Bladder microvascular endothelial cell (primary cell): ENCODE measurements around the gene ZNF302. TPM values are rescaled to one million over a fixed set of nuclear protein-coding genes. Genes with fewer than 3 reads are reported as not detected.

Experiments
- total RNA-seq: library from RNA; depleted of rRNA; stranded (reverse); fragments of >200 nt; gene quantifications from 2 replicates; pipeline ENCODE4 v1.2.3, GENCODE V29; 2014

Gene ZNF302
- total RNA-seq = 7.4 and 20.2 TPM in 2 replicates

GRCh38 chr19:34677386-34678084 lies at the start of gene ZNF302:
Gene ZNF302, plus strand, starts transcription at chr19:34677678. Its CDS starts 1,127 bp downstream, at chr19:34678805.

GRCh38 chr19:34676697-34677385 lies 637 bp upstream of the ZNF302 start, which contains the start of gene SCGB2B2:
Gene SCGB2B2, minus strand, starts transcription at chr19:34677159. Its CDS starts 82,596 bp downstream, at chr19:34594563.

DNA sequence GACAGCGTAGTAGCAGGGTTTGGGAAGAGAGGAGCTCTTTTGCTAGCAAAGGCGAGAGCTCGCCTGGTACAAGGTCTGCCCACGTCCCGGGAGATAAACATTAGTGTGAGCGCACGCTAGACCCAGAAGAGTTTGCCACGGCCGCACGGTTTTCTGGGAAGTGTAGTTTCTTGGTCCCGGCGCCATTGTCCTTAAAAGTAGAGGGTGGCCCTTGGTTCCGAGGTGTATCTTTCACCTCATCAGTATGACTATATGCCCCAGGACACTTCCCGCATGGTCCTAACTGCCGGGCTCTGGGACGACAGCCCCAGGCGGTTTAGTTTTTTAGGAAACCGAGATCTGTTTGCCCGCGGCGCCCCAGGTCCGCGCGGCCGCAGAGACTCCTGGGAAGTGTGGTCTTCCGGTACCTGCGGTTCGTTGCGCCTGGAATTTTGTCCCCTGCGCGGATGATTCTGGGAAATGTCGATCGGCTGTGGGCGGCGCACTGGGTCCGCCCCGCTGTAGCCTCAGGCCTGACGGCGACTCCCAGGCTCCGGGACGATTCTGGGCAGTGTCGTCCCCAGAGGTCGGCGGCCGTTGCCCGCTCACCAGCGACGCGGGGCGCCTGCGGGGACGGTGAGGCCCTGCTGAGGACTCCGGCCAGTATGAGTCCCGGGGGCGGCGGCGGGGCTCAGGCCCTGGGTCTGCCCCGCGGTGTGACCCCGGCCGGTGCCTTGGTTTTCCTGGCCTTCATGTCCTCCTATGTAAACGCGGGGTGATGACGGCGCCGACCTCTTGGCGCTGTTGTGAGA lies 56.5 kb downstream of the ZNF302 start, which contains the start of gene ZNF181:
Gene ZNF181, plus strand, starts transcription at position 498 of the 791 bp plus-strand sequence. CDS start 795 bp downstream, outside the sequence.

Other genes with a start within 250 kb of the ZNF302 start
- gene UBA2, start 249.3 kb upstream of the ZNF302 start, total RNA-seq = 91.1 and 189 TPM in 2 replicates
- gene WTIP, start 195.9 kb upstream of the ZNF302 start, total RNA-seq = 24.1 and 65.6 TPM in 2 replicates
- 0.13 TPM in 1 of 2 replicates, not detected in the other for gene SCGB2B2, start 519 bp upstream of the ZNF302 start, total RNA-seq
- 6.8 and 14.6 TPM in 2 replicates for gene ZNF181, start 56.6 kb downstream of the ZNF302 start, total RNA-seq
- gene ZNF599, start 95.5 kb downstream of the ZNF302 start, total RNA-seq = 3.2 and 5.0 TPM in 2 replicates
- 3.6 and 4.8 TPM in 2 replicates for gene ZNF30, start 249.2 kb downstream of the ZNF302 start, total RNA-seq